ENCODE results near the gene PLXNA4.

DNA sequence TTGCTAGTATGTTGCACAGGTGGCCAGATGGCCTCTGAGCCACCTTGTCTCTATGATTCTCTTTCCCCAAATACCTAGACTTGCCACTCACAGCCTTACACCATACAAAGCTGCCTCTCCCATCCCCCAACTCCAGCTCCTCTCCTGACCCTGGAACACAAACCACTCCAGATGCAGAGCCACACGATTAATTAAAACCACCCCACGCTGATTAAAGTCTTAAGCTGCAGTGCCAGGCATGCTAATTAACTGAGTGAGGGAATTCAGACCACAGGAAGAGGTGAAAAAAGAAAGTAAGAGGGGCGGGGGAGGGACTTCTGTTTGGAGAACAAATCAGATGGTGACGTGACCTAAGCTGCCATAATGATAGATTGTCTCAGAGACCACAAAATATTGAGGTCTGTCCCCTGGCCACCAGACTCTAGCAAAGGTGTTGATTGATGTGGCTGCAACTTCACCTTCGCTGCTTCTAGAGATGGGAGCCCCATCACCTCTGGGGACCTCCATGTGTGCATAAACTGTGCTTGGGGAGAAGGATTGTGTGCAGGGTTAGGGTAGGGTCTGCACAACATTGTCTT lies 331.3 kb downstream of the PLXNA4 start:
- TF ChIP-seq EGR1 (IDR thresholded peaks at IDR 0.05; ENCODE audit: low read depth in 2 of 2) (no peak), CTCF (IDR thresholded peaks at IDR 0.05; ENCODE audit: low read depth, low read length, missing input control) (no peak), YY1 (IDR thresholded peaks at IDR 0.05) (no peak), MAX (IDR thresholded peaks at IDR 0.05) (no peak), RAD21 (IDR thresholded peaks at IDR 0.05) (no peak), SP1 (IDR thresholded peaks at IDR 0.05) (no peak), HNF4A (conservative IDR thresholded peaks at IDR 0.05) (no peak), TAF1 (conservative IDR thresholded peaks at IDR 0.05) (no peak)
